Effector memory CD4-positive, alpha-beta T cell (primary cell): ENCODE measurements around the gene MCM8.

Experiments
- DNase-seq, 3 donors: peaks; one replicate each; pipeline ENCODE4 v3.0.0-alpha.2; 2020
- H3K27ac ChIP-seq: 2 replicates; pipeline ENCODE4 v1.7.0; 2013; ENCODE audit warnings: mild to moderate bottlenecking, low read length, moderate library complexity; ENCODE audit not compliant: insufficient read depth, poor library complexity, severe bottlenecking
- H3K27me3 ChIP-seq: replicated peaks from 2 replicates; pipeline ENCODE4 v1.7.0; 2013; ENCODE audit warnings: mild to moderate bottlenecking, low read length; ENCODE audit not compliant: insufficient read depth, control insufficient read depth, poor library complexity, severe bottlenecking
- H3K36me3 ChIP-seq: 2 replicates; pipeline ENCODE4 v1.7.0; 2013; ENCODE audit warnings: mild to moderate bottlenecking, low read length, moderate library complexity; ENCODE audit not compliant: control insufficient read depth, insufficient read depth
- H3K4me1 ChIP-seq: 2 replicates; pipeline ENCODE4 v1.7.0; 2013; ENCODE audit warnings: low read length, mild to moderate bottlenecking; ENCODE audit not compliant: control insufficient read depth, insufficient read depth, poor library complexity, severe bottlenecking
- H3K4me3 ChIP-seq: 2 replicates; pipeline ENCODE4 v1.7.0; 2013; ENCODE audit warnings: low read length, low read depth, mild to moderate bottlenecking; ENCODE audit not compliant: insufficient read depth, poor library complexity, severe bottlenecking
- H3K9me3 ChIP-seq: 2 replicates; pipeline ENCODE4 v1.7.0; 2013; ENCODE audit warnings: mild to moderate bottlenecking, low read length, moderate library complexity; ENCODE audit not compliant: control insufficient read depth
- total RNA-seq, 3 donors: gene quantifications; one replicate each; lab custom pipeline; 2026; lab: John Stamatoyannopoulos, UW

MCM8 gene
- 3.8 to 6.6 (median 5.6) reads per million in 3 donors for total RNA-seq

- H3K27ac ChIP-seq = peak within 1 kb of the TSS; percentile 79
- H3K9me3 ChIP-seq = no peaks in the 10 kb centered on the region
- DNase-seq = peak; percentile 93 to 95 (median 94)
- H3K27me3 ChIP-seq = no peaks in the 10 kb centered on the region
- peaks cover 19% of the 10 kb centered on the region for H3K36me3 ChIP-seq
- peaks cover 10% of the 10 kb centered on the region for H3K4me1 ChIP-seq
- peak within 1 kb of the TSS; percentile 74 for H3K4me3 ChIP-seq
These were observed at the start of gene MCM8, which contains the start of gene TRMT6 for GRCh38 chr20:5950271-5951031. Gene MCM8 (plus strand): TSS chr20:5950652. CDS start chr20:5952016, 1,364 bp downstream. Gene TRMT6 (minus strand): TSS chr20:5950533. CDS start chr20:5950405, 128 bp downstream.

- Histone ChIP-seq H3K4me1 (no peaks in the 10 kb centered on the region), H3K4me3 (no peak overlapping the region), H3K27ac (no peak overlapping the region), H3K27me3 (no peaks in the 10 kb centered on the region), H3K9me3 (no peaks in the 10 kb centered on the region), H3K36me3 (no peaks in the 10 kb centered on the region)
- no peak for DNase-seq
These were observed 49.5 kb upstream of the MCM8 start for GRCh38 chr20:5900908-5901307.

- Histone ChIP-seq H3K36me3 (no peaks in the 10 kb centered on the region), H3K27ac (no peak overlapping the region), H3K9me3 (no peaks in the 10 kb centered on the region), H3K4me3 (no peak overlapping the region), H3K4me1 (peaks cover 6% of the 10 kb centered on the region), H3K27me3 (no peaks in the 10 kb centered on the region)
- no peak for DNase-seq
These were observed 41.5 kb upstream of the MCM8 start for GRCh38 chr20:5908981-5909380.

GRCh38 chr20:5910186-5910585 is 40.3 kb upstream of the MCM8 start:
- Histone ChIP-seq H3K27me3 (no peaks in the 10 kb centered on the region), H3K4me1 (peaks cover 6% of the 10 kb centered on the region), H3K9me3 (no peaks in the 10 kb centered on the region), H3K4me3 (no peak overlapping the region), H3K27ac (no peak overlapping the region), H3K36me3 (no peaks in the 10 kb centered on the region)
- no peak for DNase-seq

- no peak overlapping the region for H3K27ac ChIP-seq
- no peak for DNase-seq
- H3K27me3 ChIP-seq = no peaks in the 10 kb centered on the region
- H3K4me1 ChIP-seq = peaks cover 6% of the 10 kb centered on the region
- H3K4me3 ChIP-seq = no peak overlapping the region
- no peaks in the 10 kb centered on the region for H3K36me3 ChIP-seq
- H3K9me3 ChIP-seq = no peaks in the 10 kb centered on the region
These were observed 37.3 kb upstream of the MCM8 start for GRCh38 chr20:5913166-5913565.

- Histone ChIP-seq H3K27ac (no peak overlapping the region), H3K27me3 (no peaks in the 10 kb centered on the region), H3K4me1 (peaks cover 6% of the 10 kb centered on the region), H3K9me3 (no peaks in the 10 kb centered on the region), H3K36me3 (no peaks in the 10 kb centered on the region), H3K4me3 (no peak overlapping the region)
- DNase-seq = no peak
These were observed 35.6 kb upstream of the MCM8 start for GRCh38 chr20:5914859-5915258.

- Histone ChIP-seq H3K9me3 (no peaks in the 10 kb centered on the region), H3K36me3 (no peaks in the 10 kb centered on the region), H3K27me3 (no peaks in the 10 kb centered on the region), H3K27ac (no peak overlapping the region), H3K4me1 (no peaks in the 10 kb centered on the region), H3K4me3 (no peak overlapping the region)
- DNase-seq = no peak
These were observed 31.4 kb upstream of the MCM8 start for GRCh38 chr20:5918856-5919625.

GRCh38 chr20:5919626-5920544 is 30.6 kb upstream of the MCM8 start:
- Histone ChIP-seq H3K4me1 (no peaks in the 10 kb centered on the region), H3K27ac (no peak overlapping the region), H3K27me3 (no peaks in the 10 kb centered on the region), H3K4me3 (no peak overlapping the region), H3K9me3 (no peaks in the 10 kb centered on the region), H3K36me3 (no peaks in the 10 kb centered on the region)
- DNase-seq = no peak

- H3K9me3 ChIP-seq = no peaks in the 10 kb centered on the region
- no peak overlapping the region for H3K27ac ChIP-seq
- no peak for DNase-seq
- H3K4me1 ChIP-seq = no peaks in the 10 kb centered on the region
- no peak overlapping the region for H3K4me3 ChIP-seq
- H3K27me3 ChIP-seq = no peaks in the 10 kb centered on the region
- no peaks in the 10 kb centered on the region for H3K36me3 ChIP-seq
These were observed 29.9 kb upstream of the MCM8 start for GRCh38 chr20:5920581-5920980.
